CD4-positive, alpha-beta T cell treated with Interleukin-10 for 1 hour (primary cell): Measurements from ENCODE around the gene JMJD7.

Experiments
- DNase-seq: peaks from one replicate; pipeline ENCODE4 v3.0.0-alpha.2; 2020

The JMJD7 gene

DNA sequence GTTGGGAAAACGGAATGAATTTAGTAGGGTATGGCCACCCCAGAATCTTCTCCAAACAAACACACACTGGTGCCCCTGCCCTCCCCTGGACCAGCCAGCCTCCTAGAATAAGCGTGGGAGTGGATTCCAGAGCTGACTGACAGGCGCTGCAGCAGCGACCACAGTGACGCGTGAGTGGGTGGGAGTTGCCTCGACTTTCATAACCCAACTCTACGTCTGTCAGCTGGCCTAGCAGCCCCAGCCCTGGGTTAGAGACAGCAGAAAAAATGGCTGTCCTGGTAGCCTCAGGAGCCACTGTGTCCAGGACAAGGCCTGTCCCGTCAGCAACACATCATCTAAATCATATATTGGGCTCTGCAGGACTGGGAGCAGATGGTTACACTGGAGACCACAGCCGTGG lies 20.7 kb downstream of the JMJD7 start:
- no peak for DNase-seq

DNA sequence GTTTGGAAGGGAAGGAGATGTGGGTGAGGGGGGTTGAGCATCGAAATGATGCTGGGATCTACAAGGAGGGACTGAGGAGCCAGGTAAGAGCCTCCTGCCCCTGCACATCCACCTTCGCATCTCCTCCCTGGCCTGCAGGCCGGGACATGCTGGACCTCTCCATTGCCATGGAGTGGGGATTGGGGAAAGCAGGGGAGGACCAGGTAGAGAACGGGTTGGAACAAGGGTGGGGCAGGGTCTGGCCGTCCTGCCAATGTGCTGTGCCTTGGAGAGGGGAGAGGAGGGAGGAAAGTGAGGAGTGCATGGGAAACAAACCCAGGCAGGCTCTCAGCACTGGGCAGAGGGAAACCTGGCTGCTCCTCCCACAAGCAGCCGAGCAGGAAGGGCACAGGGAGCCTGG lies 21.3 kb downstream of the JMJD7 start:
- DNase-seq, result no peak

DNA sequence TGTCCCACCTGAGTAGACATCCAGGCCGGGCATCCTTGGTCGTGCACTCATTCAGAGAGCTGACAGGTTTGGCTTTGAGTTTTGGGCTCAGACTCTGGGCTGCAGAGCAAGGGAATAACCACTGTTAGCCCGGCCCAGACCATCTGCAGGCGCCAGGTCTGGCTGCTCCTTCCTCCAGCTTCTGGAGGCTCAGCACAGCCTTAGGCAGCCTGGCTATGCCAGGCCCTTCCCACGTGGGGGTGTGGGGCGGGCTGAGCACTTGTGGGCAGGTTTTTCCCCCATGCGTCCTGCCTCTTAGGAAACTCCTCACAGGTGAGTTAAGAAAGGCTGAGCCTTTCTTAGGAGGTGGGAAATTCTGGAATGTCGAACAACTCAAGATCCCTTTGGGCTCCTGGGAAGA lies 22.0 kb downstream of the JMJD7 start:
- DNase-seq, result no peak

DNA sequence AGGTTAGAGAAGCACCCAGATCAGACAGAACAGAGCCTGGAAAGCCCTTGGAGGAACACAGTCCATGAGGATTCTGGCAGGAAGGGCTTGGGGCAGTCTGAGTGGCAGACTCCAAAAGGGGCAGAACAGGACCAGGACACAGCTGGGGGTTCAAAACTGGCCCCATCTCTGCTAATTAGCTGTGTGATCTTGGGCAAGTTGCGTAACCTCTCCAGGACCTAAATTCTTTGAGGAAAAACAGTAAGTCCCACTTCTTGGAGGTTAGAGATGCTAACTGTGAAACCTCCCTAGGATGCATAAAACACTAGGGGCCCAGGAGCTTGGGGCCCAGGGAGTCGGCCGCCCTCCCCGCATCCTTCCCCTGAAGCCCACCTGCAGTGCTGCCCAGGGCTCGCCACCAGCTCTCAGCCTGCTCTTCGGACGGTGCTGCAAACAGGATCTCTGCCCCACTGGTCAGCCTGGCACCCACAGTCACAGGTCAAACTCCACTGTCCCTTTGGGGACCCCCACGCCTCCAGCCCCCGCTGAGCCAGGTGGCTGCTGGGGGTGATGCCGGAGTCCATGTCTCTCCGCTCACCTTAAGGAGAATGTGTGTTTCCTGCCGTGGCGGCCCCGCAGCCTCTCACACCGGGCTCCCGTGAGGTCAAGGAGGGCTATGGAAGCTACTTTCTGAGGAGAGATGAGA lies 22.7 kb downstream of the JMJD7 start:
- no peak for DNase-seq

DNA sequence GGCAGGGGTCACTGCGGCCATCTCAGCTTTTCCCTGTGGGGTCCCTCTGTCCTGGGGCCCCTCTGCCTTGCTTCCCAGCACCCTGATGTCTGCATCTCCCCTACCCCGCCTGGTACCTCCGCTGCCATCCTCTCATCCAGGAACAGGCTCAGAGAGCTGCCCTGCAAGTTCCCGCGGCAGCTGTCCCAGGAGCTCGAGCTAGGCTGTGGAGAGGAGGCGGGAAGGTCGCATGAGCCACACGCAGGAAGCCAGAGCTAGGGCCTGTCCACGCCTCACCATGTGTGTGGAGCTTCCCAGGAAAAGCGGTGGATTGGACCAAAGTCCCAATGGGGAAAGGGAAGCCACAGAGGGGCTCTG lies 23.3 kb downstream of the JMJD7 start:
- no peak for DNase-seq

DNA sequence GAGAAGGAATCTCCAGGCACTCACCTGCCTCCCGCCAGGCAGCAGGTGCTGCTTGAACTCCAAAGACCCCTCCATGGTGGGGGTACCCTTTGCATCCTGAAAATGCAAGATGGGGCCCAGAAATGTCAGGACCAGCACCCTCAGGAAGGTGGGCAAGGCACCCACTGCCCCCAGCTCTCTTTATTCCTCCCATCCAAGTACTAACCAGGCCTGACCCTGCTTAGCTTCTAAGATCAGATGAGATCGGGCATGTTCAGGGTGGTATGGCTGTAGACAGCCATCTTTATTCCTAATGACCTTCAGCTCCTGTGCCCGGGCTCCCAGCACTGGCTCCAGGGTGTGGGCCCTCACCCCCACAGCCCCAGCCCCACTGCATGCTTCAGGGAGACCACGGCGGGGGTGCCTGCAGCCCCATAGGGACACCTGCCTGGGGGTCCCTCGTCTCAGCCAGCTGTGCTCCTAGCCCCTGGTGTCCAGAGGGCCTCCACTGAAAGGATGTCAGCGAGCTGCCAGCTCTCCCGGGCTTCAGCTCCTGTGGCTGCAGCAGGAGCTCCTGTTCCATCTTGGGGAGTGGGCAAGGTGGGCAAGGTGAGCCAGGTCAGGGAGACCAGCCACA lies 24.0 kb downstream of the JMJD7 start:
- DNase-seq, result no peak

DNA sequence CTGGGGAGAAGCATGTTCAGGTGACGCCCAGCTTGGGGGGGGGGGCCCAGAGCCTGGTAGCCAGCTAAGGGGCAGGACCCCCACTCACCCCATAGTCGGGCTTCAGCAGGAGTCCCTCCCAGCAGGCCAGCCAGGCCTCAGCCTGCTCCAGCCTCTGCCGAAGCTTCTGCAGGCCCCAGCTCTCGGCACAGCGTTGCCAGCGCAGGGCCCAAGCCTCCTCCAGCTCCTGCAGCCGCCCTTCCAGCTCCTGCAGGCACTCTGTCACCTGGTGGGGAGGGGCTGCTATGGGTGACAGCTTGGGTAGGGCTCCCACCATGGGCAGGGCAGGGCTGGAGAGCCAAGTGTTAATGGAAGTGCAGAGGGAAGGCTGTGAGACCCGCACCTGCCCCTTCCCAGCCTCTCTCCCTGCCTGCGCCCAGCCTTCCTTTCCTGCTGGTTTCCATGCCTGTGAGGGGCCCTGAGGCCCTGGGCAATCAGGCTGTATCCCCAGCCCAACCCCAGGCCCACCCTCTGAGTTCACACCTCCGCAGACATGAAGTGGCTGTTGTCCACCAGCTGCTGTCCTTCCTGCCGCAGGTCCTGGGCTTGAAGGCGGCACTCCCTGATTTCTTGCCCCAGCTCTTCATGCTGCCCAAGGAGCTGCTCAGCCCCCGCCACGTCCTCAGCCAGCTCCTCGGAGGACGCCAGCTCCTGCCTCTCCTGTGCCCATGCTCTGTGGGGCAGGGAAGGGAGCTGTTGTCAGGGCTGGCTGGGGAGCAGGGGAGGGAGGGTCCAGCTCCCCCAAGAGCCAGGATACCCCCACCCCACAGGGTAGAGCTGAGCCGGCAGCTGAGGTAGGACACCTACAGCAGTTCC lies 25.1 kb downstream of the JMJD7 start:
- DNase-seq, result no peak

DNA sequence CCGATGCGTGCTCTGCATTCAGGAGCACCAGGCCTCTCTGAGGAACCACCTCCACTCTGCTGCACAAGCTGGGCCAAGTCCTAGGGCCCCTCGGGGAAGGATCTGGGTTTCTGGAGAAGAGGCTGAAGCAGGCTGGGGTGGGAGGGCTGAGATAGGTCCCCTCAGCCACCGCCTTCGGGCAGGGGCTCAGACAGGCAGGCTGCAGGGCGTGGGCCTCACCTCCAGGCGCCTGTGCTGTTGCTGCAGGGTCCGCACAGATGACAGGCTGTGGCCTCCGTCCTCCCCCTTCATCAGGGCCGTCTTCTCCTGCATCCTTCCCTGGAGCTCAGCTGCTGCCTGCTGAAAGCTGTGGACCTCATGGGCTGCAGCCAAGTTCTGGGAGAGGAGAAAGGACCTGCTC lies 25.9 kb downstream of the JMJD7 start:
- no peak for DNase-seq

DNA sequence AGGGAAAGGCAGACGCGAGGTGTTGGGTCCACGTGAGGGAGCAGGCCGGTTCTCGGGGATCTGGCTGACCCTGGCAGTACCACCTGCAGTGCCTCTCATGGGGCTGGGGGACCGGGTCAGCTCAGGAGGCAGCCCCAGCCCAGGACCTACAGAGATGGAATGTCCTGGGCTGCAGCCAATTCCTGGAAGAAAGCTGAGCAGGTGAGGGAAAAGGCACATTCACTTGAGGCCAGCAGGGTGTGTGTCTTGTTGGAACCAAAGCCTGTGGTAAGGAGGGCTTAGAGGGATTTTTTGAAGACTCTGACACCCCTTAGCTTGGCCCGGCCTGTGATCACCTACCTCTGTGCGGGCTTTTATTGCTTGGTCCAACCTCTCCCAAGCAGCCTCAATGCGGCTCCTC lies 26.6 kb downstream of the JMJD7 start:
- no peak for DNase-seq

DNA sequence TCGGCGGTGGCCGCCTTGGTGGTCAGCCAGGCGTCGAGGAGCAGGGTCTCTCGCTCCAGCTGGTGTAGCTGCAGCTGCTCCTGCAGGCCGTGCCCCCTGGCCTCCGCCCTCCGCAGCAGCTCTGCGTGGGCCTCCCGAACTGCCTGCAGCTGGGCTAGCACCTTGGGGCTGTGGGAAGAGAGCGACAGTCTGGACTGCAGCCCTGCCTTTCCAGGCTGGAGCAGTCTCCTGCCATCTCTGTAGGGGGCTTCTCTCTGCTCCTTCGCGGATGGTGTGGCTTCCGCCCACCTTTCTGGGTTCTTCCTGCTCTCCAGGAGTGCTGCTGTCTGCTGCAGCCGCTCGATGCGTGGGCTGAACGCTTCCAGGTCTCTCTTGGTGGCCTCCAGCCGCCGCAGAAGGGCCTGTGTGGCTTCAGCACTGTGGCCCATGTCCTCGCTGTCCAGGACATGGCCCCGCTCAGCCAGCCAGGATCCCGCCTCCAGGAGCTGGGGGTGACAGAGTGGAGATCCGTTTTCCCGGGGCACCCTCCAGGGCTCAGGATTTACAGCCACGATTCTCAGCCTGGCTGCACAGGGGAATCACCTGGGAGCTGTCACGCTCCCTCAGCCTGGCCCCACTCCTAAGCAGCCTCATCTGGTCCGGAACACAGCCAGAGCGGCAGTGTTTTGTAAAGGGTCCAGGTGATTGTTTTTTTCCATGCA lies 27.5 kb downstream of the JMJD7 start:
- DNase-seq, result no peak

DNA sequence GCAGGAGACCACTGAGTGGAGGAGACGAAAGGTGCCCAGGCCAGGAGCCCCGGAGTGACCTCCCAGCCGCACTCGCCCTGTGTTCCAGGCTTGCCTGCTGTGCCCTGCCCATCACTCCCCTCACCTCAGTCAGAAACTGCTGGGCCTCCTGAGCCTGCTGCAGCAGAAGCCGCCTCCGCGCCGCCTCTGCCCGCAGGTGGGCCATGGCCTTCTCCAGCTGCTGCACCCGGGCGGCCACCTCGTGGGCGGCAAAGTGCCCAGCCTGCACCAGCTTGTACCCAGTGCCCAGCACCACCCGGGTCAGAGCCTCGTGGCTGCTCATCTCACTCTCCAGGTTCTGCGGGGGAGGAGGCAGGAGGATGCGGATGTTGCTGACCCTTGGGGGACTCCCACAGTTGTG lies 28.4 kb downstream of the JMJD7 start:
- DNase-seq, result no peak

DNA sequence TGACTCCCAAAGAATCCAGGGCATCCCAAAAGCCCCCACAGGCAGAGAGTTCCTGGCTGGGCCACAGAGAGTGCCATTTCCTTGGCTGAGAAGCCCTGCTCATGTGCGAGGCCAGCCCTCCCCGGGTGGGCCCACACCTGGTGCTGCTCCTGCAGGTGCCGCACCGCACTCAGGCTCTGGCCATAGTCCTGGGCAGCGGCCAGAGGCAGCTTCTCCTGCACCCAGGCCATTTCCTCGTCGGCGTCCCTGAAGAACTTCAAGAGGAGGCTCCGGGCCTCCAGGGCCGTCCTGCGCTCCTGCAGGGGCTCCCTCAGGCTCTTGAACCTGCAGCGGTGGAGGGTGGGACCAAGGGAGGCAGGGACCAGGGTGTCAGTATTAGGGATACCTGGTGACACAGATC lies 28.8 kb downstream of the JMJD7 start:
- DNase-seq, result no peak

DNA sequence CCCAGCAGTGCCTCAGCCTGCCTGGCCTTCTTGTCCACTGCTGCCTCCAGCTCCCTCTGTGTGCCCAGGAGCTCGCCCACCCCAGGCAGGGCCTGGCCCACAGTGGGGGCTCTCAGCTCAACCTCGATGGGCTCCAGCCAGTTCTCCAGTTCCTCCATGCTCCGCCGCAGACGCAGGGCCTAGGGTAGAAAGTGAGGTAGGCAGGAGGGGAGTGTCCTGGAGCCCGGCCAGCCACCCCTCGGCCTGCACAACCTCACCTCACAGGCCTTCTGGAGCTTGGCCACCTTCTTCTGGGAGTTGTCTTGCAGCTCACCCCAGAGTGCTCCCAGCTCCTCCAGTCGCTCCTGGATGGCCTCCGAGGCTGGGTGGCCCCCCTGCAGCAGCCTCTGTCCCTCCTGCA lies 29.4 kb downstream of the JMJD7 start:
- no peak for DNase-seq

DNA sequence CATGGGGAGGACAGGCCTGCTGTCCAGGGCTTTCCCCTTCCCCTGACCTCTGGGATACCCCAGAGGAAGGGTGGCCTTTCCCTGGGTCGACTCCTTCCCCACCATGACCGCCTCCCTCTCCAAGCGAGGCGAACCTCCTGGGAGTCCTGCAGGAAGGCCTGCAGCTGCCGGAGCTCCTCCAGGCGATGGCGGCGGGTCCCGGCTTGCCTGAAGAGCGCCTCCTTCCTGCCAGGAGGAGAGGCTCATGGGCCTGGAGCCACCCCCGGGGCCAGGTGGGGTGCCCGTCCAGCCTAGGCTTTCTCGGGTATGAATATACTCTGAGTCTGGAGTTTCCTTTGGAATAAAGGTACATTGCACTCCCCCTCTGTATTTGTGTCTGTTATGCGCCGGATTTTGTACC lies 30.9 kb downstream of the JMJD7 start:
- DNase-seq, result no peak

DNA sequence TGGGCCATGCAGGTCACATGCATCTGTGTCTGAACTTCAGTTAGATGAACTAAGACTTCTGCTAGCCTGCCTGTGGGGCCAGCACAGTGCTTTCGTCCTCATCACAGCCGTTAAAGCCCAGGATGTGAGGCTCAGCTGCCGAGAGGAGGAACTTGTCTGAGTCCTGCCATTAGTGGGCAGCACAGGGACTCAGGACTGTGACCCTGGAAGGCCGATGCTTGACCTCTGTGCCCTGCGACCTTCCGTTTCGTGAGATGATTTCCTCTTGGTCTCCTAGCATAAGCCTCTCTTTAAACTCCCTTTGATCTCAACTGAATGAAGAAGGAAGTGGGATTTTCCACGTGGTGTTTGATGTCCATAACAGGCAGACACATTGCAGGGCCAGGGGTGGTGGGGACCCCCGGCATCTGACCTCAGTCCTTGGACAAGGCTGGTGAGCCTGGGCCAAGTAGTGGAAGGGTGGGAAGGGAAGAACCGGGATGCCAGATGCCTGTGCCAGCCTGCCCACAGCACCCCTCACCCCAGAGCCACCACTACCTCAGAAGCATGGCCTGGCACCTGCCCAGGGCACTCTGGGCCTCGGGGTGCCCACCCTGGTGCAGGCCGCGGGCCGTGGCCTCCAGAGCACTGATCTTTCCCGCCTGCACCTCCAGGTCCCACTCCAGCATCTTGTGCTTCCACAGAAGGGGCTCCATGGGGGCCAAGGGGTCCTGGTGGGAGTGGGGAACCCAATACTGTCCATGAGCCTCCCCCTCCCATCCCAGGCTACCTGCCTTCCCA lies 32.3 kb downstream of the JMJD7 start:
- no peak for DNase-seq

DNA sequence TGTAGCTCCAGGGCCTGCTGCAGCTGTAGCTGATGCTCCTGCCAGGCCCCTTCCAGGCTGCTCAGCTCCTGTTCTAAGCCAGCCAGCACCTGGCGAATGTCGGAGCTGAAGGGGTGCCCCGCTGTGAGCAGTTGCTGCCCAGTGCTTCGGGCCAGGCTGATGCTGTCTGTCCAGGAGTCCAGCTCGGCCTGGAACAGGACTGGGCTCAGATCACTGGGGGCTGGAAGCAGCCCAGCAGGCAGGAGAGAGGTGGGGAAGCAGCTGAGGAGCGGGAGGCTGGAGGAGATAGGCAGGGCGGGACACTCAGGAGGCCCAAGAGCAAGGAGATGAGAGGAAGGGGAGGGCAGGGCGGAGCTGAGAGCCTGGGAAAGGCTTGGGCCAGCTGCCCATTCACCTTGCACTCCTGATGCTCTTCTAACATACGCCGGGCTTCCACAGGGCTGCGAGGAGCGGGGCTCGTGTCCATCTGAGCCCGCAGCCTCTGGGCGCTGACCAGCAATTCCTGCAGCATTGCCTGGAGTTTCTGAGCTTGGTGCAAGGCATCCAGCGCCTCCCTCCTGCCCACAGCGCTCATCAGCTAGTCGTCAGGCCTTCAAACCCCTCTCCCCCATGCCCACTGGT lies 34.0 kb downstream of the JMJD7 start:
- DNase-seq, result no peak

DNA sequence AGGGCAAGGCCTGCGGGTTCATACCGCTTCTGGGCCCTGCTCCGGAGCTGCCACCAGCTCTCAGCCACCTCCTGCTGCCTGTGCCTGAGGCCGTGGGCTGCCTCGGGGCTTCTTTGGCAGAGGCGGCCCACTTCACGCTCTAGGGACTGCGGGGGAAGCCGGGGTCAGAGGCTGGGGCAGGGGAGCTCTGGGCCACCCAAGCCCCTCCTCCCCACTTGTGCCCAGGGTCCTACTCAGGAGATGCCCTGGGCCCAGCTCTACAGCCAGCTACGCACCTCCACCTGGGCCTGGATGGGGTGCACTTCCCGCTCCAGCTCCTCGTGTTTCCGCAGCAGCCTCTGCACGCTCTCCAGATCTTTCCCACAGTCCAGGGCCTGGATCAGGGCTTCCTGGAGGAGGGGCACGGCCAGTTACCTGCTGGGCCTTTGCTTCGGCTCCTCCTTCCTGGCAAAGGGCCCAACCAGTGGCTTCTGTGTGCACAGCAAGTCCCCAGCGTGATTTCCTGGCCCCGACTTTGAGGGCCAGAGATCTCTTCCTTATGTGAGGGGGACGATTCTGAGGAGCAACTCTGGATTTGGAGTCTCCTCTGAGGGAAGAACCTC lies 34.7 kb downstream of the JMJD7 start:
- no peak for DNase-seq

DNA sequence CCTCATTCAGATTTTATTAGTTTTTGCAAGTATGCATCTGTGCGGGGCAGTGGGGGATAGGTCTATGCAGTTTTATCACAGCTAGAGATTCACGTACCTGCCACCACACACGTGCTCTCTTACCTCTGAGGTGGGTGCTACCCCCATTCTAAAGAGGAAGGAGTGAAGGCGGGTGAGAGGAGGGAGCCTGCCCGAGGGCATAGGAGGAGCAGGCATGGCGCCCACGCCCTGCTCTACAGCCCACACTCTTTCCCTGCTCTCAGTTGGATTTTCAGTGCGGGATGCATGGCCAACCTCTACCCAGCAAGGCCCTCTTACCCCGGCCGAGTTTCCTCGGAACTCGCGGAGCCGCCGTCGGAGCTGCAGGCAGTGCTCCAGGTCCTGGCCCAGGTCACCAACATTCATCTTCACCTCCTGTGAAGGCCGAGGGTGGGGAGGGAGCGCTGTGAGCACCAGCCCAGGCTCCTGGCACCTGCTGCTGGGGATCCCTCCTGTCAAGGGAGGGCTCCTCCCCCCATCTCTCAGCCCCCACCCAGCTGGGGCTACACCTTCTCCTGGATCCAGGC lies 37.7 kb downstream of the JMJD7 start:
- DNase-seq, result no peak

DNA sequence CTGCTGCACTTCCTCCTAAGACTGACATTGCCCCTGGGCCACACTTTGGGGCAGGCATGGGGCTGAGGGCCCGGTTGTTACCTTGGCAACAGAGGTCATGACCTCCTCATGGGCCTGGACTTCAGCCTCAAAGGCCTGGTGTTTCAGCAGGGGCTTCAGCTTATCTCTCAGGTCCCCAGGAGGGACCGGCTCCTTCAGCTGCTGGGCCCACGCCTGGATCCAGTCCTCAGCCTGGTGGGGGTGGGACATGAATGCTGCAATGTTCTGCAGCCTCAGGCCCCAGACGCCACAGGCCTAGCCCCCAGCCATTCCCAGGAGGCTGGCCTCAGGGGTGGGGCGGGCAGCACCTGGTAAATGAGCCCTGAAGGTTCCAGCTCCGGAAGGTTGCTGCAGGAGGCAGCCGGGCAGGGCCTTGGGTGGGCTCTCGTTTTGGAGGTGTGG lies 38.4 kb downstream of the JMJD7 start:
- no peak for DNase-seq

DNA sequence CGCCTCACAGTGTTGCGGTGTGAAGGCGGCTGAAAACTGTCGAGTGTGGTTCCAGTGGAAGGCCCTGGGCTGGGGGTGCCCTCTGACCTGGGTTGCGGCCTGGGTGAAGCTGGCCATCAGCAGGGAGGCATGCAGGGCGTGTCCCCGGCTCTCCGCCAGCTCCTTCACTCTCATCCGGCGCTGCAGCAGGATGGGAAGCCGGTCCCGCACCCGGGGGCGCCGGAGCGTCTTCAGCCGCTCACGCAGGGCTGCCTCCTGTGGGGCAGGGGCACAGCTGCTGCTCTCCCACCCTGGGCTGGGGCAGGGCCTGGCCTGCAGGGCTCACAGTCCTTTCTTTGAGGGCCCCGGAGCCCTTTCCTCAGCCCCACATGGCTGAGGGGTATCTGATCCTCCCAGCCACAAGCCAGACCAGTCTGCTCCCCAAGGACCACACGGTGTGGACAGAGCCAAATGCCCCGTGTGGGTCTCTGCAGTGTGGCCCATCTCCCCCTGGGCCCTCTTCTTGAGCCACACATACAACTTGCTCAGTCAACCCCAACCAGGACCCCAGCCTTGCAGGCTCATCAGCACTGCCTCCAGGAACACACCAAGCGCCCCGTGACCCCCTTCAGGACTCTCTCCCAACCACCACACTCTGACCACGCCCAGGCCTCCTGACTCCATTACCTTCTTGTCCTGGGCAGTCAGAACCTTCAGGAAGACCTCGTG lies 39.1 kb downstream of the JMJD7 start:
- DNase-seq, result no peak

DNA sequence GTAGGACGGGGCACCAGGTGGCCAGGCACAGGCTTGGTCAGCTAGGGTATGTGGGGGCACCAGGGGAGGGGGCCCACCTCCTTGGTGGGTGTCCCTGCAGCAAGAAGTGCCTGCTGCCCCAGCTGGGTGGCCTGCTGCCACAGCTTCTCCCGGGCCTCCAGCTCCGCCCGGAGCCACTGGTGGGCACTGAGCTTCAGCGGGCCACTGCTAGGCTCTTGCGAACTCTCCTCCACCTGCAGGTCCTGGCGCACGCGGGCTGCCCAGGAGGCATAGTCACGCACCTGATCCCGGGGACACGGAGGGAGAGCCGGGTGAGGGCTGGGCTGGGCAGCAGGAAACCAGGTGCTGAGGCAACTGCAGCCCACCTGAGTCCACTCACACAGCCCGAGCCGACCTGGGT lies 40.4 kb downstream of the JMJD7 start:
- no peak for DNase-seq
